Coronary artery (tissue), 2 donors: ENCODE results near the gene VWA3B.

ENCODE experiments used
- DNase-seq: peaks from one replicate; pipeline ENCODE4 v3.0.0-alpha.2; 2017; ENCODE audit warnings: low spot score
- H3K27ac ChIP-seq, 2 donors: fragments of 200-600 bp; sonication (generic); one replicate each; pipeline ENCODE4 v1.5.1; 2016 to 2019
- H3K4me3 ChIP-seq: fragments of 200-600 bp; sonication (generic); 2 replicates; pipeline ENCODE4 v1.5.1; 2016; ENCODE audit warnings: mild to moderate bottlenecking, moderate library complexity
- TF ChIP-seq, protein P1 (sequence below): fragments of 200-600 bp; sonication (generic); IDR thresholded peaks from one replicate; pipeline ENCODE4 v1.5.1; 2019; ENCODE audit warnings: antibody characterized with exemption

The VWA3B gene

DNA sequence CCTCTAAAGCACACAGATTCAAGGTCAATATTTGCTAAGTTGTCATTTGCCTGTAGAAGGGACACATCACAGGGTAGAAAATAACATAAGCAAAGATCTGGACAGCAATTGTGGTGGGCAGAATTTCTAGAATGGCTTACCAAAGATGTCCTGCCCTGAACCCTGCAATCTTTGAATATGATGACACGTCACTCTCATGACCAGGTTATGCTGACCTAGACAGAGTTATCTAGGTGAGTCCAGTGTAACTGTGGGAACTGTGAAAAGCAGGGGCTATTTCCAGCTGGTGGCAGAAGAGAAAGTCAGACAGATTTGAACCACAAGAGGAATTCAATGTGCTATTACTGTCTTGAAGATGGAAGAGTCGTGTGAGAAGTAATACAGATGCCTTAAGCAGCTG lies 147.0 kb downstream of the VWA3B start:
- DNase-seq: no peak
- TF ChIP-seq, protein P1, sequence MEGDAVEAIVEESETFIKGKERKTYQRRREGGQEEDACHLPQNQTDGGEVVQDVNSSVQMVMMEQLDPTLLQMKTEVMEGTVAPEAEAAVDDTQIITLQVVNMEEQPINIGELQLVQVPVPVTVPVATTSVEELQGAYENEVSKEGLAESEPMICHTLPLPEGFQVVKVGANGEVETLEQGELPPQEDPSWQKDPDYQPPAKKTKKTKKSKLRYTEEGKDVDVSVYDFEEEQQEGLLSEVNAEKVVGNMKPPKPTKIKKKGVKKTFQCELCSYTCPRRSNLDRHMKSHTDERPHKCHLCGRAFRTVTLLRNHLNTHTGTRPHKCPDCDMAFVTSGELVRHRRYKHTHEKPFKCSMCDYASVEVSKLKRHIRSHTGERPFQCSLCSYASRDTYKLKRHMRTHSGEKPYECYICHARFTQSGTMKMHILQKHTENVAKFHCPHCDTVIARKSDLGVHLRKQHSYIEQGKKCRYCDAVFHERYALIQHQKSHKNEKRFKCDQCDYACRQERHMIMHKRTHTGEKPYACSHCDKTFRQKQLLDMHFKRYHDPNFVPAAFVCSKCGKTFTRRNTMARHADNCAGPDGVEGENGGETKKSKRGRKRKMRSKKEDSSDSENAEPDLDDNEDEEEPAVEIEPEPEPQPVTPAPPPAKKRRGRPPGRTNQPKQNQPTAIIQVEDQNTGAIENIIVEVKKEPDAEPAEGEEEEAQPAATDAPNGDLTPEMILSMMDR: no peak
- Histone ChIP-seq H3K4me3 (no peak overlapping the region), H3K27ac (no peak overlapping the region)

DNA sequence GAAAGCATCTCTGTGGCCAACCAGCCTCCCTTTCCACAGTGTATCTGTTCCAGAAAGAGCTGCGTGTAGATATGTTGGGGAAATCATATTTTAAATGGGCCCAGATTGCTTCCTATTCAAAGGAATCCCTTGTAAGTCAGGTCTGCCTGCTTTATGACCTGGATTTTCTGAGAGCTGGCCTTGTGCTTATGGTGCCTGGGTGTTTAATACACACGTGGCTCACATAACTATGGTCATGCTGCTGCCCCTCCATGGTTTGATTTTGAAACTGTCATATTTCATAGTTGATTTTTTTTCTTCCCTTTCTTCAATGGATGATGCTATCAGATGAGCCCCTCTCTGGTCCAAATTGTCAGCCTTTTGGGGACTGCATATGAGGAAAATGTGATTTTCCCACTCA lies 147.8 kb downstream of the VWA3B start:
- TF ChIP-seq, protein P1: no peak
- no peak overlapping the region for H3K27ac ChIP-seq
- H3K4me3 ChIP-seq: no peak overlapping the region
- no peak for DNase-seq

DNA sequence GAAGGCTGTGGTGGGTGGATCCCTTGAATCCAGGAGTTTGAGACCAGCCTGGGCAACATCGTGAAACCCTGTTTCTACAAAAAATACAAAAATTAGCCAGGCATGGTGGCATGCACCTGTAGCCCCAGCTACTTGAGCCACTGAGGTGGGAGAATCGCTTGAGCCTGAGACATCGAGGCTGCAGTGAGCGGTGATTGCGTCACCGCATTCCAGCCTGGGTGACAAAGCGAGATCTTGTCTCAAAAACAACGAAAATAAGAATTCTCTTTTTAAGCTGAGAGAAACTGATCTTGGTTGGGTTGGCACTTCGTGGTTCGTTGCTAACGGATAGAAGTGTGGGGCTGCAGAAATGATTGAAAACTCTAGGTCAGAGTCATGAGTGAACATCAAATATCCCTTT lies 150.0 kb downstream of the VWA3B start:
- Histone ChIP-seq H3K4me3 (no peak overlapping the region), H3K27ac (no peak overlapping the region)
- TF ChIP-seq, protein P1: no peak
- DNase-seq: no peak

DNA sequence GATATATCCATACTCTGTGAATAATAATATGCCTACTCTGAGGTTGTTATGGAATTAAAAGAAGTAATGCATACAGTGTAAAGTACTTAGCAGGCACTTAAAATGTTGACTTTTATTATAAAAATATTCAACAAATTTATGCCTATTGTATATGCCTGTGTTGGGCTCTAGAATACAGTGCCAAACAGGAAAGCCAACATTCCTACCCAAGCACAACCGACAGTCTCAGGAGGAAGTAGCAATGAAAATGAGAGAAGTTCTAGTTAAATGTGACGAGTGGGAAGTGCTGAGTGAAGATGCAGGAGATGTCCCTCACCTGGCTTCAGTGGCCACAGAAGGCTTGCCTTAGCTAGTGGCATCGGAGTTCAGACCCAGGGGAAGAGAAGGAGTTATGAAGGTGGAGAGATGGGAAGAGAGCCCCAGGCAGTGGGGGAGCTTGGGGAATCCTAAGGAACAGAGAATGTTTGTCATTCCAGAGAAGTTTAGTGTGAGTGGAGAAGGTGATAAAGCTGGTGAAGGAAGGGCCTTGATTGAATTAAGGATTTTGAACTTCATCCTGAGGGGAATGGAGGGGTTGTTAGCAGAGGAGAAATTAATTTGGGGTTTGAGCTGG lies 153.9 kb downstream of the VWA3B start:
- no peak overlapping the region for H3K27ac ChIP-seq
- TF ChIP-seq, protein P1: no peak
- no peak overlapping the region for H3K4me3 ChIP-seq
- no peak for DNase-seq

DNA sequence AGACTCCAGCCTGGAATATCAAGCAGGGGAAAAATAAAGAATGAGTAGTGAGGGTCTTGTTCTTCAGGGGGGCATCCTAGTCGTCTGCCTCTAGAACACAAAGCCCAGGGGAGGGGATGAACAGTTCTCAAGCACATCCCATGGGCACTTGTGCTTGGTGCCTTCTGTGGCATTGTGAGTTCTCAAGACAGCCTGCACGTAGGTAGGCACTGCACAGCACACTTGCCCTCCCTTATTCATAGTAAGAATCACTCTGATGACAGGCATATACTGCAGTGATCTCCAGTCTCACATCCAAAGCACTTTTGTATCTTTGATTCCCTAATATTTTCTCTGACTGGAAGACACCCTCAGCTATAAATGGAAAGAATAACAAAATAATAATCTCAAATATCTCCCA lies 154.6 kb downstream of the VWA3B start:
- no peak overlapping the region for H3K27ac ChIP-seq
- no peak for DNase-seq

DNA sequence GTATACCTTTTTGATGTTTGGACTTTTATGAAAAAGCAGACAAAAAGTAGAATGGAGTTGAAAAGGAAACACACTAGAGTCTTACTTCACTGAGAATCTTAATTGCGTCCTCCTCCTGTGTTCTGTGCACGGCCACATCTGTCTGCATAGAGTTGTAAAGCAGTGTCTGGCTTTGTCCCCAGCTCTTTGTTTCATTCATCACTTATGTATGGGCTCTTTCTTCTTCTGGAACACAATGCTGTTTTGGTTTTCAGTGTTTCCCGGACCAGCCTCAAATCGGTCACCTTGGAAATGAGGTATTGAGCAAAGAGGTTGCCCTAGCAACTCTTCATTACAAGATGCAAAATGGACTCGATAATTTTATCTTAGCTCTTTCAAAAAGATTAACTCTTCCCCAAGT lies 155.0 kb downstream of the VWA3B start:
- no peak for DNase-seq
- TF ChIP-seq, protein P1: no peak
- no peak overlapping the region for H3K27ac ChIP-seq
- H3K4me3 ChIP-seq: no peak overlapping the region

More for the DNA sequence above, 154.6 kb downstream of the VWA3B start:
- no peak overlapping the region for H3K4me3 ChIP-seq
- TF ChIP-seq, protein P1: no peak

DNA sequence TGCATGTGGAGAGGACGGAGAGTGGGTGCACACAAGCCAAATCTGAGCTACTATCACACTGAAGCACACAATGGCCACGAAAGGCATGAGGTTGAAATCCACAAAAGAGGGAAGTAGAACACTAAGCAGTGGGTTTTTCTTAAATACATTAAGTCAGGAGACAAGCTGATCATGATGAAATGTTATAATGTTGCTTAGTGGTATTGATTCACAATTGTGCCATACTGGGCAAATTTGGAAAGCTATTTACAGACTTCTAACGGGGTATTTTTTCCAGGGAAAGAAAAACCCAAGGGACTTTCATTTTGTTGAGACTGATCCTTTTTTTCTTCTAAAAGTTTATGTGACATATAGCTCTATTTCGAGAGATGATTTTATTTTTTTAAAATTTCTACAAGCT lies 158.5 kb downstream of the VWA3B start:
- H3K27ac ChIP-seq: no peak overlapping the region
- no peak overlapping the region for H3K4me3 ChIP-seq
- DNase-seq: no peak
- TF ChIP-seq, protein P1: no peak
